Measurements from ENCODE around the gene MOV10L1.
A peak's percentile ranks its signal among the peaks of the same experiment; 100 is the strongest.

Gene MOV10L1

GRCh38 chr22:50186761-50187523, 97.1 kb downstream of the MOV10L1 start:
- Histone ChIP-seq H3K4me1 (ENCODE audit: control insufficient read depth, low read depth, low read length) (no peaks in the 10 kb centered on the region), H3K4me3 (ENCODE audit: low read length) (peak overlapping the region; percentile 66), H3K36me3 (ENCODE audit: control insufficient read depth, low read depth, low read length) (no peaks in the 10 kb centered on the region), H3K27me3 (ENCODE audit: control insufficient read depth, insufficient read depth, low read length) (no peaks in the 10 kb centered on the region), H3K9me3 (ENCODE audit: control insufficient read depth, low read depth, low read length) (no peaks in the 10 kb centered on the region), H3K9ac (ENCODE audit: low read length) (peak overlapping the region; percentile 52), H3K27ac (ENCODE audit: low read length) (no peak overlapping the region)

GRCh38 chr22:50188356-50188755, 98.5 kb downstream of the MOV10L1 start:
- Histone ChIP-seq H3K27me3 (ENCODE audit: control insufficient read depth, insufficient read depth, low read length) (no peaks in the 10 kb centered on the region), H3K4me3 (ENCODE audit: low read length) (no peak overlapping the region), H3K4me1 (ENCODE audit: control insufficient read depth, low read depth, low read length) (no peaks in the 10 kb centered on the region), H3K9me3 (ENCODE audit: control insufficient read depth, low read depth, low read length) (no peaks in the 10 kb centered on the region), H3K27ac (ENCODE audit: low read length) (no peak overlapping the region), H3K36me3 (ENCODE audit: control insufficient read depth, low read depth, low read length) (no peaks in the 10 kb centered on the region), H3K9ac (ENCODE audit: low read length) (no peak overlapping the region)

- H3K4me3 ChIP-seq (ENCODE audit: low read length), result no peak overlapping the region
- H3K27ac ChIP-seq (ENCODE audit: low read length), result no peak overlapping the region
- no peaks in the 10 kb centered on the region for H3K9me3 ChIP-seq (ENCODE audit: control insufficient read depth, low read depth, low read length)
- no peak overlapping the region for H3K9ac ChIP-seq (ENCODE audit: low read length)
- H3K4me1 ChIP-seq (ENCODE audit: control insufficient read depth, low read depth, low read length), result no peaks in the 10 kb centered on the region
- peaks cover 3% of the 10 kb centered on the region for H3K36me3 ChIP-seq (ENCODE audit: control insufficient read depth, low read depth, low read length)
- H3K27me3 ChIP-seq (ENCODE audit: control insufficient read depth, insufficient read depth, low read length), result no peaks in the 10 kb centered on the region
Observed at GRCh38 chr22:50189184-50189848, 99.5 kb downstream of the MOV10L1 start.

GRCh38 chr22:50189849-50190181, 100.0 kb downstream of the MOV10L1 start:
- Histone ChIP-seq H3K4me1 (ENCODE audit: control insufficient read depth, low read depth, low read length) (no peaks in the 10 kb centered on the region), H3K9ac (ENCODE audit: low read length) (no peak overlapping the region), H3K4me3 (ENCODE audit: low read length) (no peak overlapping the region), H3K36me3 (ENCODE audit: control insufficient read depth, low read depth, low read length) (peaks cover 8% of the 10 kb centered on the region), H3K27me3 (ENCODE audit: control insufficient read depth, insufficient read depth, low read length) (no peaks in the 10 kb centered on the region), H3K9me3 (ENCODE audit: control insufficient read depth, low read depth, low read length) (no peaks in the 10 kb centered on the region), H3K27ac (ENCODE audit: low read length) (no peak overlapping the region)

GRCh38 chr22:50190182-50190940, 100.6 kb downstream of the MOV10L1 start:
- Histone ChIP-seq H3K4me3 (ENCODE audit: low read length) (peak overlapping the region; percentile 34), H3K27ac (ENCODE audit: low read length) (no peak overlapping the region), H3K27me3 (ENCODE audit: control insufficient read depth, insufficient read depth, low read length) (no peaks in the 10 kb centered on the region), H3K4me1 (ENCODE audit: control insufficient read depth, low read depth, low read length) (no peaks in the 10 kb centered on the region), H3K36me3 (ENCODE audit: control insufficient read depth, low read depth, low read length) (peaks cover 10% of the 10 kb centered on the region), H3K9ac (ENCODE audit: low read length) (peak overlapping the region; percentile 24), H3K9me3 (ENCODE audit: control insufficient read depth, low read depth, low read length) (no peaks in the 10 kb centered on the region)

GRCh38 chr22:50190941-50191741, 101.3 kb downstream of the MOV10L1 start:
- no peaks in the 10 kb centered on the region for H3K27me3 ChIP-seq (ENCODE audit: control insufficient read depth, insufficient read depth, low read length)
- no peaks in the 10 kb centered on the region for H3K4me1 ChIP-seq (ENCODE audit: control insufficient read depth, low read depth, low read length)
- H3K9ac ChIP-seq (ENCODE audit: low read length), result peak overlapping the region; percentile 24
- no peak overlapping the region for H3K27ac ChIP-seq (ENCODE audit: low read length)
- peak overlapping the region; percentile 34 for H3K4me3 ChIP-seq (ENCODE audit: low read length)
- no peaks in the 10 kb centered on the region for H3K9me3 ChIP-seq (ENCODE audit: control insufficient read depth, low read depth, low read length)
- peaks cover 13% of the 10 kb centered on the region for H3K36me3 ChIP-seq (ENCODE audit: control insufficient read depth, low read depth, low read length)

GRCh38 chr22:50192436-50193204, 102.8 kb downstream of the MOV10L1 start:
- H3K4me3 ChIP-seq (ENCODE audit: low read length), result no peak overlapping the region
- H3K4me1 ChIP-seq (ENCODE audit: control insufficient read depth, low read depth, low read length), result no peaks in the 10 kb centered on the region
- peaks cover 16% of the 10 kb centered on the region for H3K36me3 ChIP-seq (ENCODE audit: control insufficient read depth, low read depth, low read length)

GRCh38 chr22:50193621-50194020, 103.8 kb downstream of the MOV10L1 start:
- Histone ChIP-seq H3K36me3 (ENCODE audit: control insufficient read depth, low read depth, low read length) (peaks cover 16% of the 10 kb centered on the region), H3K27ac (ENCODE audit: low read length) (no peak overlapping the region), H3K9me3 (ENCODE audit: control insufficient read depth, low read depth, low read length) (no peaks in the 10 kb centered on the region), H3K27me3 (ENCODE audit: control insufficient read depth, insufficient read depth, low read length) (no peaks in the 10 kb centered on the region), H3K9ac (ENCODE audit: low read length) (no peak overlapping the region), H3K4me3 (ENCODE audit: low read length) (no peak overlapping the region), H3K4me1 (ENCODE audit: control insufficient read depth, low read depth, low read length) (no peaks in the 10 kb centered on the region)

More at GRCh38 chr22:50192436-50193204, 102.8 kb downstream of the MOV10L1 start:
- Histone ChIP-seq H3K9ac (ENCODE audit: low read length) (no peak overlapping the region), H3K27me3 (ENCODE audit: control insufficient read depth, insufficient read depth, low read length) (no peaks in the 10 kb centered on the region), H3K9me3 (ENCODE audit: control insufficient read depth, low read depth, low read length) (no peaks in the 10 kb centered on the region), H3K27ac (ENCODE audit: low read length) (no peak overlapping the region)

GRCh38 chr22:50194037-50194805, 104.4 kb downstream of the MOV10L1 start:
- H3K27ac ChIP-seq (ENCODE audit: low read length), result no peak overlapping the region
- H3K9me3 ChIP-seq (ENCODE audit: control insufficient read depth, low read depth, low read length), result no peaks in the 10 kb centered on the region
- no peak overlapping the region for H3K9ac ChIP-seq (ENCODE audit: low read length)
- no peak overlapping the region for H3K4me3 ChIP-seq (ENCODE audit: low read length)
- no peaks in the 10 kb centered on the region for H3K27me3 ChIP-seq (ENCODE audit: control insufficient read depth, insufficient read depth, low read length)
- peaks cover 16% of the 10 kb centered on the region for H3K36me3 ChIP-seq (ENCODE audit: control insufficient read depth, low read depth, low read length)
- H3K4me1 ChIP-seq (ENCODE audit: control insufficient read depth, low read depth, low read length), result no peaks in the 10 kb centered on the region

GRCh38 chr22:50196256-50196655, 106.5 kb downstream of the MOV10L1 start:
- no peaks in the 10 kb centered on the region for H3K9me3 ChIP-seq (ENCODE audit: control insufficient read depth, low read depth, low read length)
- H3K9ac ChIP-seq (ENCODE audit: low read length), result no peak overlapping the region
- no peak overlapping the region for H3K27ac ChIP-seq (ENCODE audit: low read length)
- peaks cover 16% of the 10 kb centered on the region for H3K36me3 ChIP-seq (ENCODE audit: control insufficient read depth, low read depth, low read length)
- H3K4me1 ChIP-seq (ENCODE audit: control insufficient read depth, low read depth, low read length), result no peaks in the 10 kb centered on the region
- no peaks in the 10 kb centered on the region for H3K27me3 ChIP-seq (ENCODE audit: control insufficient read depth, insufficient read depth, low read length)
- no peak overlapping the region for H3K4me3 ChIP-seq (ENCODE audit: low read length)

Measured in iPS-18a (cell line).